HL-60/S4 (cell line): ENCODE results near the gene MEAK7.

Experiments used
- in situ Hi-C: fragments of 300-500 bp; cut with MboI; formaldehyde crosslinking; loops from 2 replicates; pipeline ENCODE4 v1.14.3; 2022; ENCODE audit warnings: low sequenced_read_pairs

The MEAK7 gene, protein sequence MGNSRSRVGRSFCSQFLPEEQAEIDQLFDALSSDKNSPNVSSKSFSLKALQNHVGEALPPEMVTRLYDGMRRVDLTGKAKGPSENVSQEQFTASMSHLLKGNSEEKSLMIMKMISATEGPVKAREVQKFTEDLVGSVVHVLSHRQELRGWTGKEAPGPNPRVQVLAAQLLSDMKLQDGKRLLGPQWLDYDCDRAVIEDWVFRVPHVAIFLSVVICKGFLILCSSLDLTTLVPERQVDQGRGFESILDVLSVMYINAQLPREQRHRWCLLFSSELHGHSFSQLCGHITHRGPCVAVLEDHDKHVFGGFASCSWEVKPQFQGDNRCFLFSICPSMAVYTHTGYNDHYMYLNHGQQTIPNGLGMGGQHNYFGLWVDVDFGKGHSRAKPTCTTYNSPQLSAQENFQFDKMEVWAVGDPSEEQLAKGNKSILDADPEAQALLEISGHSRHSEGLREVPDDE

GRCh38 chr16:84504420-84505248 lies at the start of gene MEAK7:
TSS of gene MEAK7 (minus strand) at chr16:84504659. CDS start at chr16:84498086, 6,573 bp downstream.
- in situ Hi-C loops: loop anchor here (25.0 kb wide), 1 partner anchor 458 kb away; no protein-coding TSS in a partner anchor

GRCh38 chr16:84553873-84554399 lies 49.5 kb upstream of the MEAK7 start:
- in situ Hi-C loops: no loop called here

- in situ Hi-C loops: no loop called here
These were observed 47.7 kb upstream of the MEAK7 start for GRCh38 chr16:84552135-84552534.

- in situ Hi-C loops: no loop called here
These were observed 45.6 kb upstream of the MEAK7 start for GRCh38 chr16:84550096-84550495.

- in situ Hi-C loops: no loop called here
These were observed 44.7 kb upstream of the MEAK7 start for GRCh38 chr16:84548971-84549844.

GRCh38 chr16:84548508-84548907 lies 44.0 kb upstream of the MEAK7 start:
- in situ Hi-C loops: no loop called here

- in situ Hi-C loops: no loop called here
These were observed 43.1 kb upstream of the MEAK7 start for GRCh38 chr16:84547546-84548061.

DNA sequence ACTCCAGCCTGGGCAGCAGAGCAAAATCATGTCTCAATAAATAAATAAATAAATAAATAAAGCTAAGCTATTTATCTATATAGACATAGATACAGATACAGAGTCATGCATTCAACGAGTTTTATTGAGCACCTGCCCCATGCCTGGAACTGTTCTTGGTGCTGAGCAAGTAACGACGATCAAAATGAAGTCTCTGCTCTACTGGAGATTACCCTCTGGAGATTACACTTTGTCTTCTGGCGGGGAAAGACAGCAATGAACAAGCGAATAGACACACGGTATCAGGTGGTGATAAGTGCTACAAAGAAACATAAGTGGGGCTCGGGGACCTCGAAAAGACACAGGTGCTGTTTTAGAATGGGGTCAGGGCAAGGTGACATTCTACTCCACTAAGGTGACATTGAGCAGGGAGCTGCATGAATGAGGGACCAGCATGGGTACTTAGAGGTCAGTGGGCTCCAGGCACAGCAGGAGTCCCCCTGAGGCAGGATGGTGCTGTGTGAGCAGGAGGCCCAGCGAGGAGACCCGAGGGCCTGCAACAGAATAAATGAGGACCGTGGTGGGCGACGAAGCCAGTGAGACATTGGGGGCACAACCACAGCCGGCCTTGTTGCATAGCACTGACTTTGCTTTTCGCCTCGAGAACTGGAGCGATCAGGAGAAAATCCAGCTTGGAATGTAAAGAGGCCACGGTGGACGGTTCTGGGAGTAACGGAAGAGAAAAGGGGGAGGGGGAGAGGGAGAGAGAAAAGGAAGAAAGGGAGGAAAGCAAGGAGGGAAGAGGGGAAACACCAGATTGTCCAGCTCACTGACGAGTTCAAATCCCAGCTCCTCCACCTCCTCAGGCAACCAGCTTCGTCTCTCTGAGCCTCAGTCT lies 42.4 kb upstream of the MEAK7 start:
- in situ Hi-C loops: no loop called here

- in situ Hi-C loops: no loop called here
These were observed 40.8 kb upstream of the MEAK7 start for GRCh38 chr16:84545114-84545737.

GRCh38 chr16:84544031-84544773 lies 39.7 kb upstream of the MEAK7 start:
- in situ Hi-C loops: no loop called here

- in situ Hi-C loops: no loop called here
These were observed 38.8 kb upstream of the MEAK7 start for GRCh38 chr16:84543253-84543652.

GRCh38 chr16:84541999-84542817 lies 37.7 kb upstream of the MEAK7 start:
- in situ Hi-C loops: no loop called here

GRCh38 chr16:84540194-84540593 lies 35.7 kb upstream of the MEAK7 start:
- in situ Hi-C loops: no loop called here

GRCh38 chr16:84538222-84538840 lies 33.9 kb upstream of the MEAK7 start:
- in situ Hi-C loops: no loop called here

DNA sequence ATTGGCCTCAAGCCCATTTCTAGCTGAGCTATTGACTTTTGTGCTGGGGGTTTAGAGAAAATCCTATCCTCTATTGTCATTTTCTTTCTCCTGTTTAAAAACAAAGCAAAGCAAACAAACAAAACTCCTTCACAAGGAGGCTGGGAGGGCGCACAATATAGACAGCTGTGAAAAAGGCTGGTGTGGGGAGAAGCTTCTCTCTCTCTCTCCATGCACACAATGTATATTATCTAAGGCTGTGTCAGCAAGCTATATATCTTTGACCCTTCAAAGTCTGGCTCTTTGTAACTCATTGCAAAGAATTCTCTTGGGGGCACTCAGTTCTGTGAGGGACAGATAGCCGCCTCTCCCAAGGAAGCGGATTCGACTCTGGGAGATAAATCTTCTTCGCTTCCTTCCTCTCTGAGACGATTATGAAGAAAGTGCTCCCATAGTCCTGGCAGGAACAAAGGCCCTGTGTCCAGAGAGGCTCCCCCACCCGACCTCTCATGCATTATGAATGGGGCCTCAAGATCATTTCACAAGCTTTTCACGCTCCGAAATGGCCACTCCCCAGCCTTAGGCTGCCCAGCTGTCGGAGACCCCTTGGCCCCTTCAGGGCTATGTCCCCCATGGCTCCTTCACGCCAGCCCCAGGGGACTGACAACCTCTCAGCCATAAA lies 33.2 kb upstream of the MEAK7 start:
- in situ Hi-C loops: no loop called here

DNA sequence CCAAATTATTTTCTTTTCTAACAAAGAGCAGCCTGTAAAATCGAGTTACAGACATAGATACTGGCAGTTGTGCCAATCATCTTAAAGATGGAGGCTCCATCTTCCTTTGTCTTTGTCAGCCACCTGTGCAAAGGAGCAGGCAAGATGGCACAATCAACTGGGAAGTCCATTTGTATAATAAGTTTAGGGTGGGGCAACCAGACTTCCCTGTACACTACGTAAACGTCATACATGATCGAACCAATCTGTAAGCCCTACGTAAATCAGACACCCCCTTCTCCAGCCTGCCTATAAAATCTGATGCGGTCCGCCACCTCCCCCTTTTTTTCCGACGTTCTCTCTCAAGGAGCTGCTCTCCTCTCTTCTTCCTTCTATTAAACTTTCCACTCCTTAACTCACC lies 31.4 kb upstream of the MEAK7 start:
- in situ Hi-C loops: no loop called here
